GM10266 (cell line): Measurements from ENCODE around the gene ITGB2.
"Not testable (repeated sequence)": the region's sequence is repeated elsewhere in the genome, so short reads cannot be mapped to it uniquely, and the experiment has no call there.

Experiments used
- DNase-seq: peaks from one replicate; pipeline ENCODE4 v3.0.0; 2012; ENCODE audit errors: extremely low spot score
- CTCF ChIP-seq: IDR thresholded peaks from 2 replicates; pipeline ENCODE4 v1.5.1; 2012; ENCODE audit warnings: mild to moderate bottlenecking, low read depth; ENCODE audit not compliant: control insufficient read depth, insufficient read depth; ENCODE audit errors: missing control alignments

ITGB2 gene

DNA sequence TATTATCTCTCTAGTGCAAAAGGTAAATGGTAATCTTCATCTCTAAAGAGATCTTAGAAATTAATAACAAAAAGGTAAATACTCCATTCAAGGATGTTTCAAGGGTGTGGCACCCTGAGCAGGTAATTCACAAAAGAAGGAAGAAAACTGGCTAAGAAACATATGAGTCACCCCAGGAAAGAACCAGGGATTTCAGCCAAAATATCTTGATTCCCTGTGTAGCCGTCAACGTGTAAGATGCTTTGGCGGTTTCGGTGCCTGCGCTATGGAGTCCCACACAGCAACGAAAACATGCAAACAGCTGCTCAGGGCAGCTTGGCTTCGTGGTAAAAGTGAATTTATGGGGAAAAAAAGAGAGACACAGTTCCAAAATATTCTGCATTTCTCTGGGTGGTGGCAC, 3.7 kb downstream of the ITGB2 start:
- no peak for TF ChIP-seq CTCF
- DNase-seq: no peak

GRCh38 chr21:44914176-44914874, 6.4 kb downstream of the ITGB2 start:
- DNase-seq: peak; percentile 62
- no peak for TF ChIP-seq CTCF

DNA sequence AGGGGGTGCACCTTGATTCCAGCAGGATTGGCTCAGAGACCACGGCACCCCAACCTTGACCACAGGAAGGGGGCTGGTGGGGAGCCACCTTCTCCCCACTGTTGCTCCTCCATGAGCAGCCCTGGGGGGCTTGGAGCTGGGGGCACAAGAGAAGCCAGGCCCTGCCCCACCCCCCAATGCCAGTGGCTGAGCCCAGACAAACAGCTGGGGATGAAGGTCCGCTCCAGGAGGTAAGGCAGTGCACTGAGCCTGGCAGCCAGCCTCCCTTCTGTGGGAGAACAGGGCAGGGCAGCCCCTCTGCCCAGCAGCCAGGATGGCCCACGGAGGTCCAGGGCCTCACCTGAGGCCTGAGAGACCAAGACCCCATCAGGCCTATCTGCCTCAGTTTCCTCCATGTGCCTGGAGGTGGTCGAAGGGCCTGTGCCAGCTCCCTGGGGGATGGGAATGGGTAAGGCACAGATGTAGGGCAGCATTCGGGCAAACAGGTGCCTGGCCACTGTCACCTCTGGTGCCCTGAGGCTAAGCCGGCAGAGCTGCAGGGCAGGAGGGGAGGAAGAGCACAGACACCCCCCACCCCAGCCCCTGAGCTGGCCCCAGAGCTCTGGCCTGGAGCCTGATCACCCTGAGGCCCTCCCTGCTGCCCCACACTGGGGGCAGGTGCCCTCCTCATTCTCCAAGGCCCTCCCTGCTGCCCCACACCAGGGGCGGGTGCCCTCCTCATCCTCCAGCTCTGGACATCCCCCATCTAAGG, 7.1 kb downstream of the ITGB2 start:
- DNase-seq: no peak

DNA sequence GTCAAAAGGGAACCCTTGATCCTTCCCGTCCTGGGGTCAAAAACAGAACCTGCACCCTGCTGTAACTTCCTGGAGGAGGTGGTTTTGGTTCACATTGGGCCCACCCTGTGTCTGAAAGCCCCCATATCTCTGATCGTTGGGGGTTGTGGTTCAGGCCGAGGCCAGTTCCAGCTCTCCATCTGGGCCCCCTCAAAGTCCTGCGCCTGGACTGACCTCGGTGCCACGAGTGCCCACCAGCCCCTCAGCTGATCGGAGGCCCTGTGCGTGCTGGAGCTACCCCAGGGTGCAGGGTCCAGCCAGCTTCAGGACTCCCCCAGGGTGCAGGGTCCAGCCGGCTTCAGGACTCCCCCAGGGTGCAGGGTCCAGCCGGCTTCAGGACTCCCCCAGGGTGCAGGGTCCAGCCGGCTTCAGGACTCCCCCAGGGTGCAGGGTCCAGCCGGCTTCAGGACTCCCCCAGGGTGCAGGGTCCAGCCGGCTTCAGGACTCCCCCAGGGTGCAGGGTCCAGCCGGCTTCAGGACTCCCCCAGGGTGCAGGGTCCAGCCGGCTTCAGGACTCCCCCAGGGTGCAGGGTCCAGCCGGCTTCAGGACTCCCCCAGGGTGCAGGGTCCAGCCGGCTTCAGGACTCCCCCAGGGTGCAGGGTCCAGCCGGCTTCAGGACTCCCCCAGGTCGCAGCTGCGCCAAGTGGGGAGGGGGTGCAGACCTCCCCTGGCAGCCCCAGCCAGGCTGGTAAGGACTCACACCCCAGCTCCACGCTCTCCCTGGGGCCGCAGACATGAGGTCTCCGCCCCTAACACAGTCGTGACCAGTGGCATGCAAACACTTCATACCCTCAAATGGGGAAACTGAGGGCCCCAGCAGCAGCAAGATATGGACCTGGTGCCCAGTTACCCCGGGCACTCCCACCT, 7.9 kb downstream of the ITGB2 start:
- not testable (repeated sequence) for DNase-seq

More for the DNA sequence above, 7.1 kb downstream of the ITGB2 start:
- TF ChIP-seq CTCF: no peak

DNA sequence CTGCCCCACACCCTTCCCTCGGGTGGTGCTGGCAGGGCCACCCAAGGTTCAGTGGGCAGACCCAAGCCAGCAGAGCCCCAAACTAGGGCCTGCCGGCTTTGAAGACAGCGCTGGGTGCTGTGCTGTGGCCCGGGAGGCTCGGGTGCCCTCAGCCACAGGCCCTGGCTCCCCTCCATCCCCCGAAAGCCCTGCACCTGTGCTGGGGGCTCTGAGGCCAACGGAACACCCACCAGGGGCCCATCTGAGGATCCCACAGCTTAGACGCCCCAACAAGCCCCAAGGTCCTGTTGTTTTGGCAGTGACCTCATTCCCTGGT, 8.6 kb downstream of the ITGB2 start:
- TF ChIP-seq CTCF: no peak
- DNase-seq: no peak

- peak; percentile 76 for TF ChIP-seq CTCF
- DNase-seq: no peak
Observed at GRCh38 chr21:44911384-44912157, 9.1 kb downstream of the ITGB2 start.

- DNase-seq: no peak
- no peak for TF ChIP-seq CTCF
Observed at GRCh38 chr21:44911068-44911383, 9.7 kb downstream of the ITGB2 start.
